Measurements from ENCODE around the gene BPIFA3.

The BPIFA3 gene

DNA sequence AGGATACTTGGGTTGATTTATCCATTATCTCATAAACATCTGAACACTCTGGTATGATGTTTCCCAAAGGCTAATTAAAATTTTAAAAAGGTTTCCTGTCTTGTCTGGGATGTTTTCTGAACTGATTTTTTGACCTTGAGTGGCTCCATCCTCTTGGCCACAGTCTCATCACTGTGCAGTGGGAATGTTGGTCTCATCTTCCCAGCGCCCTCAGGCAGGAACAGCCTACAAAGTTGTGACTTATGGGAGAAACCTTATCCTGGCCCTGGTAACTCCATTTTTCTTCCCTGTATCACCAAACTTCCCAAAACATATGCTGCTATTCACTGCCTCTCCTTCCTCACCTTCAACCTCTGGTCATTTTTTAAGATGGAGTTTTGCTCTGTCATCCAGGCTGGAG lies 6.8 kb upstream of the BPIFA3 start:
- no peak overlapping the region for H3K4me3 ChIP-seq (ENCODE audit: low read depth, low read length)
- DNase-seq (ENCODE audit: low read depth), result no peak
- TF ChIP-seq, protein P1, sequence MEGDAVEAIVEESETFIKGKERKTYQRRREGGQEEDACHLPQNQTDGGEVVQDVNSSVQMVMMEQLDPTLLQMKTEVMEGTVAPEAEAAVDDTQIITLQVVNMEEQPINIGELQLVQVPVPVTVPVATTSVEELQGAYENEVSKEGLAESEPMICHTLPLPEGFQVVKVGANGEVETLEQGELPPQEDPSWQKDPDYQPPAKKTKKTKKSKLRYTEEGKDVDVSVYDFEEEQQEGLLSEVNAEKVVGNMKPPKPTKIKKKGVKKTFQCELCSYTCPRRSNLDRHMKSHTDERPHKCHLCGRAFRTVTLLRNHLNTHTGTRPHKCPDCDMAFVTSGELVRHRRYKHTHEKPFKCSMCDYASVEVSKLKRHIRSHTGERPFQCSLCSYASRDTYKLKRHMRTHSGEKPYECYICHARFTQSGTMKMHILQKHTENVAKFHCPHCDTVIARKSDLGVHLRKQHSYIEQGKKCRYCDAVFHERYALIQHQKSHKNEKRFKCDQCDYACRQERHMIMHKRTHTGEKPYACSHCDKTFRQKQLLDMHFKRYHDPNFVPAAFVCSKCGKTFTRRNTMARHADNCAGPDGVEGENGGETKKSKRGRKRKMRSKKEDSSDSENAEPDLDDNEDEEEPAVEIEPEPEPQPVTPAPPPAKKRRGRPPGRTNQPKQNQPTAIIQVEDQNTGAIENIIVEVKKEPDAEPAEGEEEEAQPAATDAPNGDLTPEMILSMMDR (IDR thresholded peaks at IDR 0.05; ENCODE audit: low read depth, low read length, missing control alignments), result no peak

DNA sequence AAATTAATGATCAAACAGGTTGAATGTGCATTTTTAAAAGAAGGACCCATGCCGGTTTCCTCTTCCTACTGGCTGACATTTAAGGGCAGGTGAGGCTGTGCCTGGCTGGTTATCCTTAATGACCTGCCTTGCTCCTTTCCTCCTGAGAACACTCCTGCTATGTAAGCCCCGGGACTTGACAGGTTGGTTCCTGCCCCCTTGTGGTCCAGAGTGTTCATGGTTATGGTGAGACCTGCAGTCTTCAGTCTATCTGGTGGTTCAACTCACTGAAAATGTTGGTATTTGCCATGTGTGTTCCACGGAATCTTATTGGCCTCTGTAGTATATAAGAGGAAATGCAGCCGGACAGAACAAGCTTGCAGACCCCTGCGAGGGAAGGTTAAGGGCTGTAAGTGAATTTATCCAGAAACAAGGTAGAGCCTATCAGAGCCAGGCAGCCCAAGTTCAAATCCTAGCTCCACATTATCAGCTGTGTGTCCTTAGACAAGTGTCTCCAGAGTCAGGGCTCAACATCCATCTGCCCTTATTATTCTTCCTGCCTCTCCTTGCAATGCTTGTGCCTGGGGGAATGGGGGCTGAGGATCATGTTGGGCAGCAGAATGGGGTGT lies 5.2 kb upstream of the BPIFA3 start:
- no peak overlapping the region for H3K4me3 ChIP-seq (ENCODE audit: low read depth, low read length)
- TF ChIP-seq, protein P1 (IDR thresholded peaks at IDR 0.05; ENCODE audit: low read depth, low read length, missing control alignments), result peak; percentile 65
- DNase-seq (ENCODE audit: low read depth), result no peak

DNA sequence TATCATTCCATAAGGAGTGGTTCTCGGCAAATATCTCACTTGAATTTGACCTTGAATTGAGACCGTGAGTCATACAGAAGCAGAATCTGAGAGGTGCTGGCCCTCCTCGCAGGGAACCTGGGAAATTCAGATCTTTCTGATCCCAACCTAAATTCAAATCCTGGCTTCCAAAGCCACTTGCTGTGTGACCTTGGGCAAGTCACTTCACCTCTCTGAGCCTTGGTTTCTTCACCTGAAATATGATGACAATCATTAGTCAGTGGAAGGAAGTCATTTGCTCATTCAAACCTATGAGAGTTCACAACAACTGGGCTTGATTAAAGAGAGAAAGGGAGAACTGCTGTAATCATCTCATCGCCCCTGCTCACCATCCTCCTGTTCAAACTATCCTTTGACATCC lies 7.2 kb downstream of the BPIFA3 start:
- TF ChIP-seq, protein P1 (IDR thresholded peaks at IDR 0.05; ENCODE audit: low read depth, low read length, missing control alignments), result no peak

DNA sequence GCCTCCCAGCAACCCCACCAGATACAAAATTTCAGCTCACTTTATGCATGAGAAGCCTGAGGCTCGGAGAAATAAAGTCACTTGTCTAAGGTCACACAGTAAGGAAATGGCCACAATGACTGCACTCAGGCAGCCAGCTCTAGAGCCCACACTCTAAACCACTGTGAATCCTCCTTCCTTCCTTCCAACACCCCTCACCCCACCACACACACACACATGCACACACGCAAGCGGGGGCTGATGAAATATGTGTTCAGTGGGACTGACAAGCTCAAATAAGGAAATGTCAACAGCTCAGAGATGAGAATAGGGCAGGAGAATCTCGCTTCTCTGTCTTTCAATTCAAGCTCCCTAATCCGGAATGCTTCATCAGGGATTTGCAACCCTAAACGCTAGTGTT lies 12.7 kb downstream of the BPIFA3 start:
- H3K4me3 ChIP-seq (ENCODE audit: low read depth, low read length), result no peak overlapping the region
- TF ChIP-seq, protein P1 (IDR thresholded peaks at IDR 0.05; ENCODE audit: low read depth, low read length, missing control alignments), result no peak
- no peak for DNase-seq (ENCODE audit: low read depth)

More for the DNA sequence above, 7.2 kb downstream of the BPIFA3 start:
- no peak for DNase-seq (ENCODE audit: low read depth)
- H3K4me3 ChIP-seq (ENCODE audit: low read depth, low read length), result no peak overlapping the region

DNA sequence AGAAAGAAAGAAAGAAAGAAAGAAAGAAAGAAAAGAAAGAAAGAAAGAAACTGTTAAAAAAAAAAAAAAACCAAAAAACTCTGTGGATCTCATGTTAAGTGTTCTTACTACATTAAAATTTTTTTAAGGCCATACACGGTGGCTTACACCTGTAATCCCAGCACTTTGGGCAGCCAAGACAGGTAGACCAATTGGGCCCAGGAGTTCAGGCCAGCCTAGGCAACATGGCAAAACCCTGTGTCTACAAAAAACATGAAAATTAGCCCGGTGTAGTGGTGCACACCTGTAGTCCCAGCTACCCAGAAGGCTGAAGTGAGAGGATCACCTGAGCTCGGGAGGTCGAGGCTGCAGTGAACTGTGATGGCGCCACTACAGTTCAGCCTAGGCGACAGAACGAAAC lies 14.1 kb downstream of the BPIFA3 start:
- DNase-seq (ENCODE audit: low read depth), result no peak
- H3K4me3 ChIP-seq (ENCODE audit: low read depth, low read length), result no peak overlapping the region
- TF ChIP-seq, protein P1 (IDR thresholded peaks at IDR 0.05; ENCODE audit: low read depth, low read length, missing control alignments), result no peak

DNA sequence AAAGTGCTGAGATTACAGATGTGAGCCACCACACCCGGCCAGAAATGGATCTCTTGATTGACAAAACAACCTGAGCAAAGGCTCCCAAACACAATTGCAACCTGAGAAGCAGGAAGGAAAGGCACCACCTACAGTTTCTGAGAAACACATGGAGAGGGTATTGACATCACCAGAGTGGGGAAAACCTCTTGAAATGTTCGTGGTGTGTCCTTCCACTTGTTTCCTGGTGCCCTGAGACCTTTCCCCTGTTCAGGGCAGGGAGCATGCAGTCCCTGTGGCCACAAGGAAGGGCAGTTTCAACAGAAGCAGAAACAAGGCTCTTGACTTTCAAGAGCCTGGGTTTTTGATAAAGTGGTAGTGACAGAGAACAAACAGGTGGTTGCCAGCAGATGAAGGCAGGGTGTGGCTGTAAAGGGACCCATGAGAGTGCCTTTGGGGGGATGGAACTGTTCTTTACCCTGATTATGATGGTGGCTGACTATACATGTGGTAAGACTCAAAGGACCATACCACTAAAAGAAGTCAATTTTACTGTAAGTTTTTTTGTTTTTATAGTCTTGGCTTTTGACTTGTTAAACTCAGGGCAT lies 15.4 kb downstream of the BPIFA3 start:
- TF ChIP-seq, protein P1 (IDR thresholded peaks at IDR 0.05; ENCODE audit: low read depth, low read length, missing control alignments), result no peak
- no peak overlapping the region for H3K4me3 ChIP-seq (ENCODE audit: low read depth, low read length)
- no peak for DNase-seq (ENCODE audit: low read depth)
